Measurements from ENCODE around the gene CD79B. TPM values are rescaled to one million over a fixed set of nuclear protein-coding genes. Genes with fewer than 3 reads are reported as not detected.

Gene CD79B
- total RNA-seq, 1 experiment from 2014 or later, result not detected

DNA sequence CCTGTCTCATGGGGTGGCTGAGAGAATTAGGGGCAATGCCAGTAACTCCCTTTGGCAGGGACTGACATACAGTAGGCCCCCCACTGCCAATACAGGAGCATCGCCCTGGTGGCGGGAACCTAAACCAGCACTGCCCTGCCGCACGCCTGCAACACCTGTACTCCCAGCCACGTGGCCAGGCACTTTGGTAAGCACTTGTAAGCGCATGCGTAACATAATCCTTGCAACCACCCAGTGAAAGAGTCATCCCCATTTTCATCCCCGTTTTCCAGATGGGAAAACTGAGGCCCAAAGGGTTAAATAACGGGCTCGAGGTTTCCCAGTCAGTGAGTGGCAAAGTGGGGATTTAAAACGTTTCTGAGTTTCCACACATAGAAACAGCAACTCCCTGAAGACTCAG lies 23.1 kb upstream of the CD79B start:
- H3K4me3 ChIP-seq (ENCODE audit: low read depth, low read length), result no peak overlapping the region
- ChIA-PET CTCF (interaction anchor here (0.9 kb wide), 1 partner anchor 8 kb away, joined by 3 read pairs; no protein-coding TSS in a partner anchor), POLR2A (no interaction called here)
- Mint-ChIP-seq H3K4me3 (ENCODE audit: unreplicated experiment) (no peak overlapping the region), H3K9me3 (ENCODE audit: unreplicated experiment) (no peaks in the 10 kb centered on the region), H3K27ac (ENCODE audit: unreplicated experiment) (no peak overlapping the region), H3K27me3 (ENCODE audit: insufficient read depth, unreplicated experiment) (peaks cover 6% of the 10 kb centered on the region), H3K4me1 (ENCODE audit: low read depth, unreplicated experiment) (no peaks in the 10 kb centered on the region), H3K36me3 (ENCODE audit: insufficient read depth, unreplicated experiment) (no peaks in the 10 kb centered on the region)
- no peaks in the 10 kb centered on the region for H3K9me3 ChIP-seq
- BruUV-seq (replicated peaks), result no TSS peak
- intact Hi-C loops (cut with micrococcal nuclease; ENCODE audit: unreplicated experiment), result no loop called here
- no peak for DNase-seq
- no peaks in the 10 kb centered on the region for H3K4me1 ChIP-seq
- no peaks in the 10 kb centered on the region for H3K36me3 ChIP-seq (ENCODE audit: control insufficient read depth, insufficient read depth, low read length)
- TF ChIP-seq, protein P1, sequence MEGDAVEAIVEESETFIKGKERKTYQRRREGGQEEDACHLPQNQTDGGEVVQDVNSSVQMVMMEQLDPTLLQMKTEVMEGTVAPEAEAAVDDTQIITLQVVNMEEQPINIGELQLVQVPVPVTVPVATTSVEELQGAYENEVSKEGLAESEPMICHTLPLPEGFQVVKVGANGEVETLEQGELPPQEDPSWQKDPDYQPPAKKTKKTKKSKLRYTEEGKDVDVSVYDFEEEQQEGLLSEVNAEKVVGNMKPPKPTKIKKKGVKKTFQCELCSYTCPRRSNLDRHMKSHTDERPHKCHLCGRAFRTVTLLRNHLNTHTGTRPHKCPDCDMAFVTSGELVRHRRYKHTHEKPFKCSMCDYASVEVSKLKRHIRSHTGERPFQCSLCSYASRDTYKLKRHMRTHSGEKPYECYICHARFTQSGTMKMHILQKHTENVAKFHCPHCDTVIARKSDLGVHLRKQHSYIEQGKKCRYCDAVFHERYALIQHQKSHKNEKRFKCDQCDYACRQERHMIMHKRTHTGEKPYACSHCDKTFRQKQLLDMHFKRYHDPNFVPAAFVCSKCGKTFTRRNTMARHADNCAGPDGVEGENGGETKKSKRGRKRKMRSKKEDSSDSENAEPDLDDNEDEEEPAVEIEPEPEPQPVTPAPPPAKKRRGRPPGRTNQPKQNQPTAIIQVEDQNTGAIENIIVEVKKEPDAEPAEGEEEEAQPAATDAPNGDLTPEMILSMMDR (IDR thresholded peaks at IDR 0.05; ENCODE audit: insufficient read depth in 1 of 2, low read depth in 1 of 2, low read length in 1 of 2, severe bottlenecking in 1 of 2, unreplicated experiment in 1 of 2), result no peak
- no peaks in the 10 kb centered on the region for H3K27me3 ChIP-seq (replicated peaks; ENCODE audit: control insufficient read depth, insufficient read depth, low read length)

DNA sequence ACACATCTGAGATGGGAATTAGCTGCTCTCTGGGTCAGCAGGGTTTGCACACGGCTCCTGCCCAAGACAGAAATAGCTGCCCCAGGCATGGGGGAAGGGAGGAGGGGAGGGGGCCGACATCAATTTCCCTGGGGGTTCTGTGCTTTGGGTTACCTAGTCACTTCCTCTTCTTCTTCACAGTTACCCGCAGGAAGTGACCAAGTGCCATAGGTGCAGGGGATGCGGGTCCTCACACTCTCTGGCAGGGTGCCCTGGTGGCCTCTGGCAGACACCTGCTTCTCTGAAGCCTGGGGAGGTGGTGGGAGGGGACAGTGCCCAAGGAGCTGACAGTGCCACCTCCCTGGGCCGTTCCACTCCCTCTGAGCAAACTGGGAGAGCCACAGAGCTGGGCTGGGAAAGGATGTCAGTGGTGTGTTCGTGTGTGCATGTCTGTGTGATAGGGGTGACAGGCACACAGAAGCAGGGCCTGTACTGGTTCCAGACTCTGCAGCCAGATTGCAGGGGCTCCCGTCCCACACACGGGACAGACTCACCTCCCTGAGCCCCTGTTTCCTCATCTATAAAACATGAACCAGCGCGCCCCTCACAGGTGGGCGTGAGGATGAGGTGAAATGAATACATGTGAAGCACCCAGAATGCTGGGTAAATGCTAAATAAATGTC lies 22.4 kb upstream of the CD79B start:
- DNase-seq, result no peak
- Mint-ChIP-seq H3K9me3 (ENCODE audit: unreplicated experiment) (no peaks in the 10 kb centered on the region), H3K27ac (ENCODE audit: unreplicated experiment) (no peak overlapping the region), H3K36me3 (ENCODE audit: insufficient read depth, unreplicated experiment) (no peaks in the 10 kb centered on the region), H3K27me3 (ENCODE audit: insufficient read depth, unreplicated experiment) (peaks cover 6% of the 10 kb centered on the region), H3K4me3 (ENCODE audit: unreplicated experiment) (no peak overlapping the region), H3K4me1 (ENCODE audit: low read depth, unreplicated experiment) (no peaks in the 10 kb centered on the region)
- Histone ChIP-seq H3K4me1 (no peaks in the 10 kb centered on the region), H3K36me3 (ENCODE audit: control insufficient read depth, insufficient read depth, low read length) (no peaks in the 10 kb centered on the region), H3K27me3 (replicated peaks; ENCODE audit: control insufficient read depth, insufficient read depth, low read length) (no peaks in the 10 kb centered on the region), H3K9me3 (no peaks in the 10 kb centered on the region), H3K4me3 (ENCODE audit: low read depth, low read length) (no peak overlapping the region)
- POLR2A ChIA-PET, result no interaction called here
- intact Hi-C loops (cut with micrococcal nuclease; ENCODE audit: unreplicated experiment), result loop anchor here (5.0 kb wide), 1 partner anchor 33 kb away; no protein-coding TSS in a partner anchor
- BruUV-seq (replicated peaks), result no TSS peak
- CTCF ChIA-PET, result interaction anchor here (0.6 to 0.9 kb wide), 2 partner anchors 8 to 178 kb away, joined by 3 read pairs; no protein-coding TSS in a partner anchor
- TF ChIP-seq, protein P1 (IDR thresholded peaks at IDR 0.05; ENCODE audit: insufficient read depth in 1 of 2, low read depth in 1 of 2, low read length in 1 of 2, severe bottlenecking in 1 of 2, unreplicated experiment in 1 of 2), result no peak

DNA sequence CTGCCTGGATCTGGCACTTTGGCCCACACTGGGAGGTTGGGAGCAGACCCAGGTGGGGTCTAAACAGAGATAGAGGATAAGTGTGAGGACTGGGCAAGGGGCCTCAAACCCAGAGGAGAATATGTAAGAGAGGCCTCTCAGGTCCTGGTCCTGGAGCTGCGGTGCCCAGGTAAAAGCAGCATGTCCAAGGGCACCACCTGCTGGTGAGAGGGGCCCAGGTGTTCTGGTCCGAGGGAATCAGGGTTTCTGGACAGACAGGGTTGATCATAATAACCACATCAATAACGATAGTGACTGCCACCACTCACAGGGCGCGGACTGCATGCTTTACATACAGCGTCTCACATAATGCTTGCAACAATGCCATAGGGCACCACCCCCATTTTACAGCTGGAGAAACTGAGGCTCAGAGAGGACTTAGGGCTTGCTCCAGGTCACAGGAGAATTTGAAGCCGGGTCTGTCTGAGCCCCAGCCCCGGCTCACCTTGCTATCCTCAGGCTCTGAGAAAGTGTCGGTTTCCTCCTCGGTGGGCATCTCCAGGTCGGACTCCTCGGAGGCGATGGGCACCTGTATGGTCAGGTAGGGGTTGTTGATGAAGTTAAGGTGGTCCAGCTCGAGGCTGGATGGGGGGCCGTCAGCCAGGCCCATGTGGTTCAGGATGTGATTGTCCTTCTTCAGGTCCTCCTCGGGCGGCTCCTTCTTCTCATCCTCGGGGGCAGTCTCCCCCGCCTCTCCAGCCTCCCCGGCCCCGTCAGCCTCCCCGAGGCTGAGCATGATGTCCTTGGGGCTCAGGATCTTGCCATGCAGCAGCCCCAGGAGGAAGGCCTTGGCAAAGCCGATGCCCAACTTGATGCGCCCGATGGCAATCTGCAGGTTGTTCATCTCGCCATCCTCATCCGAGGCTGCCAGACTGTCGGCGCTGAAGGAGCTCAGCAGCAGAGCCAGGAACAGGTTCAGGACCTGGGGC lies 19.1 kb upstream of the CD79B start:
- Mint-ChIP-seq H3K4me1 (ENCODE audit: low read depth, unreplicated experiment) (no peaks in the 10 kb centered on the region), H3K27me3 (ENCODE audit: insufficient read depth, unreplicated experiment) (peaks cover 6% of the 10 kb centered on the region), H3K36me3 (ENCODE audit: insufficient read depth, unreplicated experiment) (no peaks in the 10 kb centered on the region), H3K9me3 (ENCODE audit: unreplicated experiment) (no peaks in the 10 kb centered on the region), H3K4me3 (ENCODE audit: unreplicated experiment) (no peak overlapping the region), H3K27ac (ENCODE audit: unreplicated experiment) (no peak overlapping the region)
- H3K4me1 ChIP-seq, result no peaks in the 10 kb centered on the region
- H3K9me3 ChIP-seq, result no peaks in the 10 kb centered on the region
- intact Hi-C loops (cut with micrococcal nuclease; ENCODE audit: unreplicated experiment), result loop anchor here (5.0 kb wide), 1 partner anchor 36 kb away; no protein-coding TSS in a partner anchor
- POLR2A ChIA-PET, result no interaction called here
- BruUV-seq (replicated peaks), result no TSS peak
- H3K27me3 ChIP-seq (replicated peaks; ENCODE audit: control insufficient read depth, insufficient read depth, low read length), result no peaks in the 10 kb centered on the region
- peak; percentile 72 to 82 for DNase-seq
- H3K36me3 ChIP-seq (ENCODE audit: control insufficient read depth, insufficient read depth, low read length), result no peaks in the 10 kb centered on the region
- no peak overlapping the region for H3K4me3 ChIP-seq (ENCODE audit: low read depth, low read length)
- TF ChIP-seq, protein P1 (IDR thresholded peaks at IDR 0.05; ENCODE audit: insufficient read depth in 1 of 2, low read depth in 1 of 2, low read length in 1 of 2, severe bottlenecking in 1 of 2, unreplicated experiment in 1 of 2), result peak; percentile 71 to 85
- CTCF ChIA-PET, result interaction anchor here (0.6 to 1.8 kb wide), 12 partner anchors 11 to 242 kb away, joined by 3 to 31 read pairs (median 4); partner anchors contain the start of genes CSHL1 and GH1
